ENCODE measurements around the gene DYSF.

Gene DYSF

GRCh38 chr2:71671203-71671854 is 218.0 kb downstream of the DYSF start:
- Histone ChIP-seq H4K20me1 (ENCODE audit: insufficient read depth, low read length) (no peaks in the 10 kb centered on the region), H3K4me3 (ENCODE audit: low read length) (no peak overlapping the region), H3K79me2 (ENCODE audit: low read length) (no peaks in the 10 kb centered on the region), H3K9ac (ENCODE audit: low read length) (no peak overlapping the region), H3K27me3 (ENCODE audit: low read depth, low read length) (peaks cover 3% of the 10 kb centered on the region; the same call in 1 of the 2 replicates), H3K27ac (ENCODE audit: low read length) (no peak overlapping the region), H3K4me2 (ENCODE audit: low read length) (no peak overlapping the region), H3K4me1 (ENCODE audit: low read length) (no peaks in the 10 kb centered on the region), H3K36me3 (replicated peaks; ENCODE audit: low read depth, low read length) (no peaks in the 10 kb centered on the region), H2AFZ (ENCODE audit: low read depth, low read length) (no peak overlapping the region), H3K9me3 (ENCODE audit: insufficient read depth, low read length) (no peaks in the 10 kb centered on the region)
- TF ChIP-seq EZH2phosphoT487 (IDR thresholded peaks at IDR 0.05; ENCODE audit: low read depth) (no peak), CTCF (IDR thresholded peaks at IDR 0.05; ENCODE audit: low read depth, low read length) (no peak)

GRCh38 chr2:71671895-71672825 is 218.8 kb downstream of the DYSF start:
- Histone ChIP-seq H3K4me1 (ENCODE audit: low read length) (no peaks in the 10 kb centered on the region), H3K27ac (ENCODE audit: low read length) (no peak overlapping the region), H3K9ac (ENCODE audit: low read length) (no peak overlapping the region), H3K27me3 (ENCODE audit: low read depth, low read length) (peaks cover 3% of the 10 kb centered on the region; the same call in 1 of the 2 replicates), H3K9me3 (ENCODE audit: insufficient read depth, low read length) (no peaks in the 10 kb centered on the region), H3K4me3 (ENCODE audit: low read length) (no peak overlapping the region), H3K36me3 (replicated peaks; ENCODE audit: low read depth, low read length) (no peaks in the 10 kb centered on the region), H4K20me1 (ENCODE audit: insufficient read depth, low read length) (no peaks in the 10 kb centered on the region), H3K79me2 (ENCODE audit: low read length) (no peaks in the 10 kb centered on the region), H2AFZ (ENCODE audit: low read depth, low read length) (no peak overlapping the region), H3K4me2 (ENCODE audit: low read length) (no peak overlapping the region)
- no peak for TF ChIP-seq CTCF (IDR thresholded peaks at IDR 0.05; ENCODE audit: low read depth, low read length)
- TF ChIP-seq EZH2phosphoT487 (IDR thresholded peaks at IDR 0.05; ENCODE audit: low read depth): no peak

- Histone ChIP-seq H3K36me3 (replicated peaks; ENCODE audit: low read depth, low read length) (no peaks in the 10 kb centered on the region), H3K4me2 (ENCODE audit: low read length) (no peak overlapping the region), H3K9ac (ENCODE audit: low read length) (no peak overlapping the region), H3K9me3 (ENCODE audit: insufficient read depth, low read length) (no peaks in the 10 kb centered on the region), H3K4me1 (ENCODE audit: low read length) (no peaks in the 10 kb centered on the region), H4K20me1 (ENCODE audit: insufficient read depth, low read length) (no peaks in the 10 kb centered on the region), H3K27ac (ENCODE audit: low read length) (no peak overlapping the region), H3K27me3 (ENCODE audit: low read depth, low read length) (peaks cover 3% of the 10 kb centered on the region; the same call in 1 of the 2 replicates), H3K4me3 (ENCODE audit: low read length) (no peak overlapping the region), H3K79me2 (ENCODE audit: low read length) (no peaks in the 10 kb centered on the region), H2AFZ (ENCODE audit: low read depth, low read length) (no peak overlapping the region)
- no peak for TF ChIP-seq EZH2phosphoT487 (IDR thresholded peaks at IDR 0.05; ENCODE audit: low read depth)
- TF ChIP-seq CTCF (IDR thresholded peaks at IDR 0.05; ENCODE audit: low read depth, low read length): no peak
These were observed 219.8 kb downstream of the DYSF start for GRCh38 chr2:71672826-71673795.
